SW480 (cell line): ENCODE measurements around the gene LMF2.
"Not testable (repeated sequence)": the region's sequence is repeated elsewhere in the genome, so short reads cannot be mapped to it uniquely, and the experiment has no call there.

ENCODE experiments used
- DNase-seq: peaks from one replicate; pipeline ENCODE4 v3.0.0-alpha.2; 2016; ENCODE audit warnings: low spot score

LMF2 gene, protein sequence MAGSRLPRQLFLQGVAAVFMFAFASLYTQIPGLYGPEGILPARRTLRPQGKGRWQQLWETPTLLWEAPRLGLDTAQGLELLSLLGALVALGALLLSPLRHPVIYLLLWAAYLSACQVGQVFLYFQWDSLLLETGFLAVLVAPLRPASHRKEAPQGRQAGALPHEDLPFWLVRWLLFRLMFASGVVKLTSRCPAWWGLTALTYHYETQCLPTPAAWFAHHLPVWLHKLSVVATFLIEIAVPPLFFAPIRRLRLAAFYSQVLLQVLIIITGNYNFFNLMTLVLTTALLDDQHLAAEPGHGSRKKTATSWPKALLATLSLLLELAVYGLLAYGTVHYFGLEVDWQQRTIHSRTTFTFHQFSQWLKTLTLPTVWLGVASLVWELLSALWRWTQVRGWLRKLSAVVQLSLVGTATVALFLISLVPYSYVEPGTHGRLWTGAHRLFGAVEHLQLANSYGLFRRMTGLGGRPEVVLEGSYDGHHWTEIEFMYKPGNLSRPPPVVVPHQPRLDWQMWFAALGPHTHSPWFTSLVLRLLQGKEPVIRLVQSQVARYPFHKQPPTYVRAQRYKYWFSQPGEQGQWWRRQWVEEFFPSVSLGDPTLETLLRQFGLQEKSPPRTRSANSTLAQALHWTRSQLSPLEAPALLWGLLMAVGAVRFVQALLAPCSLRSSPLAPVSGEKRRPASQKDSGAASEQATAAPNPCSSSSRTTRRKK

DNA sequence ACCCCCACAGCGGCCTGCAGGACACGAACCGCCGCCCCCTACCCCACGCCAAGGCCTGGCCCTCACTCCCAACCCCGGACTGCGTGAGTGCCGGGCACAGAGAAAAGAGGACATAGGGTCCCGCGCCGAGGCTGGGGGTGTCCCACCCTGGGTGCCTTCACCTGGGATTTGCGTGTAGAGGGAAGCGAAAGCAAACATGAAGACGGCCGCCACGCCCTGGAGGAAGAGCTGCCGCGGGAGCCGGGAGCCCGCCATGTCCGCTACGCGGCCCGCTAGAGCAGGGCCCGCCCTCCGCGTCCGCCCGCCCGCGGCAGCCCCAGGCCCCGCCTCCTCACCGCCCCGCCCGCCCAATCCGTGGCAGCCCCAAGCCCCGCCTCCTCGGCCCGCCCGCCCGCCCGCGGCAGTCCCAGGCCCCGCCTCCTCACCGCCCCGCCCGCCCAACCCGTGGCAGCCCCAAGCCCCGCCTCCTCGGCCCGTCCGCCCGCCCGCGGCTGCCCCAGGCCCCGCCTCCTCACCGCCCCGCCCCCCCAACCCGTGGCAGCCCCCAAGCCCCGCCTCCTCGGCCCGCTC is at the start of gene LMF2:
LMF2 (minus strand) TSS at position 282 of the 570 bp plus-strand sequence; CDS start at position 255, 27 bp downstream.
- DNase-seq, result peak; percentile 70

GRCh38 chr22:50556703-50557102 is 49.2 kb upstream of the LMF2 start:
- DNase-seq, result no peak

GRCh38 chr22:50553310-50553709 is 45.8 kb upstream of the LMF2 start:
- DNase-seq, result no peak

DNA sequence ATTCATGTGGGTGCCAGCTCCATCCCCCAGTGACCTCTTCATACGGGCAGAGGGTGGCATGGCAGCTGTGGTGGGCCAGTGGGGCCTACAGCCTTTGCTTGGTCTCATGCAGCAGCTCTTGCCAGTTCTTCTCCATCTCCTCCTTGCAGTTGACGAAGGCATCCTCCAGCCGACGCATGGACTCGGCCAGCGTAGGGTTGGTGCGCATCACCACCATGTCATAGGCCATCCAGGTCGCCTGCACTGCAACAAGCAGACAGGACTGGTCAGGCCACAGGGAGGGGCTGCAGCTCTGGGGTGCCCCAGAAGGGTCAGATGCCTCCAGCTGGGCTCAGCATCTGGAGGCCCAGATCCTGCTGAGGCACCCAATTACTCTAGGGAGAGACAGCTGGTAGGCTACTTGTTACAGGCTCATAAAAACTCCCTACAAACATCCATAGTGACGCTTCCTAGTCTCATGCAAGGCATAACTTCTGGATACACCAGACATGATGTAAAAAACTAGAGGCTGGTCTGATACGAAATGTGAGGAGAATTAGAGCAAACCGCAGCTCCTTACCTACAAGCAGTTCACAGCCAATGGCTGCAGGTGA is 43.8 kb upstream of the LMF2 start:
- DNase-seq, result no peak

- DNase-seq, result no peak
Measured at GRCh38 chr22:50550395-50550794, 42.9 kb upstream of the LMF2 start.

DNA sequence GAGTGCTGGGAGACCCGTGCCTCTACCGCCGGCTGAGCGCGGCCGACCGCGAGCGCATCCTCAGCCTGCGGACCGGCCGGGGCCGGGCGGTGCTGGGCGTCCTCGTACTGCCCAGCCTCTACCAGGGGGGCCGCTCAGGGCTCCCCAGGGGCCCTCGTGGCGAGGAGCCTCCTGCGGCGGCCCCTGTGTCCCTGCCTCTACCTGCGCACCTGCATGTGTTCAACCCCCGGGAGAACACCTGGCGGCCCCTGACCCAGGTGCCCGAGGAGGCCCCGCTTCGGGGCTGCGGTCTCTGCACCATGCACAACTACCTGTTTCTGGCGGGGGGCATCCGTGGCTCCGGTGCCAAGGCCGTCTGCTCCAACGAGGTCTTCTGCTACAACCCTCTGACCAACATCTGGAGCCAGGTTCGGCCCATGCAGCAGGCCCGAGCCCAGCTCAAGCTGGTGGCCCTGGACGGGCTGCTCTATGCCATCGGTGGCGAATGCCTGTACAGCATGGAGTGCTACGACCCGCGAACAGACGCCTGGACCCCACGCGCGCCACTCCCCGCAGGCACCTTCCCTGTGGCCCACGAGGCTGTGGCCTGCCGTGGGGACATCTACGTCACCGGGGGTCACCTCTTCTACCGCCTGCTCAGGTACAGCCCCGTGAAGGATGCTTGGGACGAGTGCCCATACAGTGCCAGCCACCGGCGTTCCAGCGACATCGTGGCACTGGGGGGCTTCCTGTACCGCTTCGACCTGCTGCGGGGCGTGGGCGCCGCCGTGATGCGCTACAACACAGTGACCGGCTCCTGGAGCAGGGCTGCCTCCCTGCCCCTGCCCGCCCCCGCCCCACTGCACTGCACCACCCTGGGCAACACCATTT is 41.7 kb upstream of the LMF2 start:
- DNase-seq, result no peak

DNA sequence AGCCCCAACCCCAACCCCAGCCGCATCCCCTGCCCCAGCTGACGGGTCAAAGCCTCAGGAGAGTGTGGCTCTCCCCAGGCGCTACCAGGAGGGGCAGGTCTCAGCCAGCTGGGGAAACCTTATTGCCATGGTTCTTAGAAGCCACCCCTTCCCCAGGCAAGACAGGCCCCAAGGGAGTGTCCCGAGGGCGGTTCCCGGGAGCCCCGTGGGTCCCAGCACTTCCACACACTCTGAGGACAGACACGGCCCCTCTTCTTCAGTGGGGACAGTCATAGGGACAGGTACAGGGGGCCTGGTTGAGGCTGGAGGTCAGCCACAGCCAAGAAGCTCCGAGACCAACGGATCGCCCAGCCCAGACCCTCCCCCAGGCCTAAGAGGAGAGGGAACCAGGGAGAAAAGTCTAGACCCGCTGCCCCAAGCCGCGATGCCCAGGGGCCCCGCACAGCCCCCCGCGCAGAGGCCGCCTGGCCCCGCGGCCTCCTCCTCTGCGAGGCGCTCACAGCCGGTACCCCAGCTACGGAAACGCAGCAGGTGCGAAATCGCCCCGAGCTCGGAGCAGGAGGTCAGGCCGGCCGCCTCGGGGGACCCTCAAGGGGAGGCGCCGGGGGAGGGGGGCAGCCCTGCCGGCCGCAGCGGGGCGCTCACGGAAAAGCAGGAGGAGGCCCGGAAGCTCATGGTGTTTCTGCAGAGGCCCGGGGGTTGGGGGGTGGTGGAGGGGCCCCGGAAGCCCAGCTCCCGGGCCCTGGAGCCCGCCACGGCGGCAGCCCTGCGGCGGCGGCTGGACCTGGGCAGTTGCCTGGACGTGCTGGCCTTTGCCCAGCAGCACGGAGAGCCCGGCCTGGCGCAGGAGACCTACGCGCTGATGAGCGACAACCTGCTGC is 40.8 kb upstream of the LMF2 start:
- no peak for DNase-seq

DNA sequence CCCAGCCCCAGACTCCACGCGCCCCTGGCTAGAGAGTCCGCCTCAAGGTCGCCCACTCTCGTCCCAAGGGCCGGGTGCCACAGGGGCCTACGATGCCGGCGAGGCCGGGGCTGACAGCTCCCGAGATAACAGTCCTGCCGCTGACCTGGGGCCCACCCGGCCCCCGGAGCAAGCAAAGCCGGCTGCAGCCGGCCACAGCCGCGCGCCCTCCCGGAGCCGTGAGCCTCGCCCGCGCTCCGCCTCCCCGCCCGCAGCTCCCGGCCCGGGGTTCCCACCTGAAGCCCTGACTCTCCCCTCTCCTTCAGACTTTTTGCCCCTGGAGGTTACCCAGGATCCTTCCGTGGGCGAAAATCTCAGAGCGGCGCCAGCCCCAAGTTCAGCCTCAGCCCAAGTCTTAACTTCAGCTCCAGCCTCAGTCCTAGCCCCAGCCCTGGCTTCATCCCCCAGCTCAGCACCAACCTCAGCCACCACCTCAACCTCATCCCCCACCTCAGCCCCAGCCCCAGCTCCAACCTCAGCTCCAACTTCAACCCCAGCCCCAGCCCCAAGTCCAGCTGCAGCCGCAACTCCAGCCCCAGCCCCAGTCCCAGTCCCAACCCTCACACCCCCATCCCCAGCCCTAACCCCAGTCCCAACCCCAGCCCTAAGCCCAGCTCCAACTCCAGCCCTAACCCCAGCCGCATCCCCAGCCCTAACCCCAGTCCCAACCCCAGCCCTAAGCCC is 39.9 kb upstream of the LMF2 start:
- DNase-seq, result no peak

DNA sequence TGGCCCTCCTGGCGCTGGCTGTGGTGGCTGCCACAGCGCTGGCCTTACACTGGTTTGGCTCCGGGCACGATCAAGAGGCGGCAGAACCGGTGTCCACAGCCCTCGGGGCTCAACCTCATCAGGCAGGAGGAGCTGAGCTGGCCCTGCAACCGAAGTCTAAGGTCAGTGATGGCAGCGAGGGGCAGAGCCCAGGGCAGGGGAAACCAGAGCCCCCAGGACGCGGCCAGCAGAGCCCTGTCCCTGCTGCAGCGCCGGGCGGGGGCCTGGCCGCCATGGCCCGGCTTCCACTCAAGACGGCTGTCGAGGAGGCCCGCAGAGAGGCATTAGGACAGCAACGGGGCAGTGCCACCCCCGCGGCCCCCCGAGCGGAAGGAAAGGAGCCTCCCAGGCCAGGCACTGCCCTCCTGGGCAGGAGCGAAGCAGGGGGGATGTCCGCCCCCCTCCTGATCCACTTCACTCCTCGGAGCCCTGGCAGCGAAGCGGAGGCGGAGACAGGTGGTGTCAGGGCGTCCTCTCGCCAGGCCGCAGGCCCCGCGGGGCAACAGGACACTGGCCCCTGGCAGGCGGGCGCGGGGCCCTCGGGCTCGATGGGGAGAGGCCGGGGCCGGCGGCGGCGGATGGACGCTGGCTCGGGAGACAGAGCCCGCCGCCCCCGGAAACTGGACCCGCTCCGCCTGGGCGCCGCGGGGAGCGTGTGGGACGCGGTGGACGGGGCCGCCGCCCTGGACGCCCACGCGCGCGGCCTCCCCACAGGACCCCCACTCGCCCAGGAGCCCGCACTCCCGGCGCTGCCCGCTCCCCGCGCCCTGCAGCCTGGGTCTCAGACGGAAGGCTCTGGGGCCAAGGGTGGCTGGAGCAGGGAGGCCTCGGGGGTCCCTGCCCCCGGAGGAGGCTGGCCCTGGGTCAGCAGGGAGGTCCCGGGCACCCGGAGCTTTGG is 39.1 kb upstream of the LMF2 start:
- DNase-seq, result no peak

DNA sequence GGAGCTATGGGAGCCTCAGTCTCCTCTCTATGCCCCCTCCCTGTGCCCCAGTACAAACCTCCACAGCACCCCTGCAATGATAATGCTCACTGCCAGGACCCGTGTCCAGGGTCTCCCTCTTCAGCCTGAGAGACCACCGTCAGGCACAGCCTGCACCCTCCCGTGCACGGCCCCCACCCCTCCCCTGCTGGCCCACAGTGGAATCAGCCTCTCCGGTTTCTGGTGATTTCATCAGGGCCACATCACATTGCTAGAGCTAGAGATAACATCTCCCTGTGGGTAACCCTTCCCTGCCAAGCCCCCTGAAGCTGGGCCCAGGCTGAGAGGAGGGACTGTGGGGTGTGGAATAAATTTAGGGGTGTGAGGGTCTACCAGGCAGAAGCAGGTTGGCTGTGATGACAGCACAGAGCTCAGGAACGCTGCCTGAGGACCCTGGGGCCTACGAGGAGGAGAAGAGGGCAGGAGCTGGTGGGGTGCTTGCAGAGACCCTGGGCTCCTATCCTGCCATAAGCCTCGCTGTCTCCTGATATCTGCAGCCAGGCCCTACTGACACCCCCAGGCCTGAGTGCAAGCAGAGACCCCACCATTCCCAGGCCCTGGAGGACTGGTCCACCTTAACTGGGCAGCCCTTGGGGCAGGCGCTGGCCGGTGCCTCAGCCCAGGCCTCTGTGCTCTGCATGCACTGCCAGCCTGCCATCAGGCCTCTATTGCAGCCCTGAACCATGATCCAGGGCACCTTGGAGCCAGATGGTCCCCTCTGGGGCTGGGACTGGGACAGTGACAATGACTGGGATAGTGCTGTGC is 38.2 kb upstream of the LMF2 start, which contains the start of gene KLHDC7B:
KLHDC7B (plus strand) TSS at position 378 of the 804 bp plus-strand sequence; CDS start at position 723, 345 bp downstream.
- peak; percentile 50 for DNase-seq

- no peak for DNase-seq
Measured at GRCh38 chr22:50544746-50545253, 37.3 kb upstream of the LMF2 start.

DNA sequence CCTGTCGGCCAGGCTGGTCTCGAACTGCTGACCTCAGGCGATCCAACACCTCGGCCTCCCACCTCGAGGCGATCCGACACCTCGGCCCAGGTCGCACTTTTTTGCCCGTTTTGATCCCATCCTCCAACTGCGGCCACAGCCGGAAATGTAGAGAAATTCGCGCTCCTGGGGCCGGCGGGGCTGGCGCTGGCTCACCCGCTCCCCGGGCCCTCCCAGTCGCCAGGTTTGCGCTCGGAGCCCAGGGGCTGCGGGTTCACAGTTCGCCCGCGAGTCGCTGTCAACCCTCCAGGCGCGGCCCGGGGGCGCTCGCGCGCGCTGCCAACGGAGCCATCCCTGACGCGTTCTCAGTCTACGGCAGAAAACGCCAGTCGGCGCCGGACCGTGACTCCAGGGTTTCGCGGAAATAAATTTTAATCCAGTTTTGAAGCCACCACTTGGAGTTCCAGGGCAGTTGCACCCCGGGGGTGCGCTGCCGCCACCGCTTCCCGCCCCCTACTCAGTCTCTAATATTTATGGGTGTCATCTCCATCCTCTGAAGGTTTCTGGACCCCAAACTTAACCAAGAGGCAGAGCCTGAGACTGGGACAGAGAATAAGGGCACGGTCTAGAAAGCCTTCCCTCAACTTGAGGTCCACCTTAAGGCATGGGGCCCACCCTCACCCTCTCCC is 36.7 kb upstream of the LMF2 start:
- DNase-seq, result no peak

GRCh38 chr22:50542416-50542927 is 35.0 kb upstream of the LMF2 start:
- DNase-seq, result no peak

DNA sequence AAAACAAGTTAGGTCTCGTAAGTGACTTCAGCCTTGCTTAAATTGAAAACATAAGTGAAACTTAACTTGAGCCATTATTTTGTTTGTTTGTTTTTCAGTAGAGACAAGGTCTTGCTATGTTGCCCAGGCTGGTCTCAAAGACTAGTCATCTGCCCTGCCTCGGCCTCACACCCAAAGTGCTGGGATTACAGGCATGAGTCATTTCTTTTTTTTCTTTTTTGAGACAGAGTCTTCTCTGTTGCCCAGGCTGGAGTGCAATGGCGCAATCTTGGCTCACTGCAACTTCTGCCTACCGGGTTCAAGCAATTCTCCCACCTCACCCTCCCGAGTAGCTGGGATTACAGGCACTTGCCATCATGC is 34.1 kb upstream of the LMF2 start:
- not testable (repeated sequence) for DNase-seq

DNA sequence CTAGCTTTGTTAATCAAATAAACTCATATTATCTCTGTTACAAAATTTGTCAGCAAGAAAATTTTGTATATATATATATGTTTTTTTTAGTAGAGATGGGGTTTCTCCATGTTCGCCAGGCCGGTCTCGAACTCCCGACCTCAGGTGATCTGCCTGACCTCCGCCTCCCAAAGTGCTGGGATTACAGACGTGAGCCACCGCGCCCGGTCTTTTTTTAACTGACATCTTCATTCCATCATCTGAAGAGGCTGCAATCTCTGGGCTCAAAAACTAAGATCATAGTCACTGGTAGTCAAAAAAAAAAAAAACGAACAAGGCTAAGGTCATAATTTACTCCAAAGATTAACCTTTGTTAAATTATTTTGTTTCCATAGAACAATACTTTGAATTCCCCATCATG is 32.9 kb upstream of the LMF2 start:
- DNase-seq, result no peak

GRCh38 chr22:50537765-50538164 is 30.3 kb upstream of the LMF2 start:
- DNase-seq, result no peak

DNA sequence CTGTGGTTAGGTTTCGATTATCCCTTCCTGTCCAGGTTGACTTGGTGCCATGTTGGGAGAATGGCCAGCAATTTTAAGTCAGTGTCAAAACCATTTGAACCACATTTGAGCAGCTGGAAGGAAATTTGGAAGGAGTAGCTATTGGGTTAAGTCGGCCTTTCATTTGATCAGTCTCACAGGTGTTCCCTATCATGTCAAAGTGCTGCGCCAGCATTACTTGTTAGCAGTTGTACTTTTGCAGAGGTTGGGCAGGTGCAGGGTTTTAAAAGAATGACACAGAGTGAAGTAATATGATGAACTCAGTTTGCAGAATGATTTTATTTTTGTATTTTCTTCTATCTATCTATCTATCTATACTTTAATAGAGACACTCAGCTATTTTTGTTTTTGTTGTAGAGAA is 28.7 kb upstream of the LMF2 start:
- no peak for DNase-seq
